K562 treated with DMSO at 1 percent for 24 hours (cell line): ENCODE results near the gene KPNA3. TPM values are rescaled to one million over a fixed set of nuclear protein-coding genes. Genes with fewer than 3 reads are reported as not detected.

Experiments
- total RNA-seq: library from RNA; unstranded; fragments of 300-600 nt; gene quantifications from 2 replicates; pipeline ENCODE4 v1.2.3, GENCODE V29; 2022; ENCODE audit warnings: low read depth; ENCODE audit not compliant: insufficient read depth

KPNA3 gene, protein sequence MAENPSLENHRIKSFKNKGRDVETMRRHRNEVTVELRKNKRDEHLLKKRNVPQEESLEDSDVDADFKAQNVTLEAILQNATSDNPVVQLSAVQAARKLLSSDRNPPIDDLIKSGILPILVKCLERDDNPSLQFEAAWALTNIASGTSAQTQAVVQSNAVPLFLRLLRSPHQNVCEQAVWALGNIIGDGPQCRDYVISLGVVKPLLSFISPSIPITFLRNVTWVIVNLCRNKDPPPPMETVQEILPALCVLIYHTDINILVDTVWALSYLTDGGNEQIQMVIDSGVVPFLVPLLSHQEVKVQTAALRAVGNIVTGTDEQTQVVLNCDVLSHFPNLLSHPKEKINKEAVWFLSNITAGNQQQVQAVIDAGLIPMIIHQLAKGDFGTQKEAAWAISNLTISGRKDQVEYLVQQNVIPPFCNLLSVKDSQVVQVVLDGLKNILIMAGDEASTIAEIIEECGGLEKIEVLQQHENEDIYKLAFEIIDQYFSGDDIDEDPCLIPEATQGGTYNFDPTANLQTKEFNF
- total RNA-seq, result 7.6 and 9.4 TPM in 2 replicates

GRCh38 chr13:49792550-49793324, at the start of gene KPNA3:
KPNA3 (minus strand) TSS chr13:49792682; CDS start chr13:49792506, 176 bp downstream.

GRCh38 chr13:49690995-49691784, 101.3 kb downstream of the KPNA3 start, which contains the start of gene EBPL:
EBPL (minus strand) TSS chr13:49691486; CDS start chr13:49691424, 62 bp downstream.

Other genes with a start within 250 kb of the KPNA3 start
- 7.7 and 10.1 TPM in 2 replicates for gene RCBTB1, start 207.1 kb downstream of the KPNA3 start, total RNA-seq
- 1.2 and 1.7 TPM in 2 replicates for gene ARL11, start 164.2 kb downstream of the KPNA3 start, total RNA-seq
- gene EBPL, start 101.2 kb downstream of the KPNA3 start, total RNA-seq, result 24.2 and 25.7 TPM in 2 replicates
- 4.7 and 5.2 TPM in 2 replicates for gene SPRYD7, start 143.7 kb upstream of the KPNA3 start, total RNA-seq
- 12.1 and 13.3 TPM in 2 replicates for gene TRIM13, start 204.4 kb upstream of the KPNA3 start, total RNA-seq
- not detected in 2 replicates for gene KCNRG, start 222.8 kb upstream of the KPNA3 start, total RNA-seq